ENCODE data around the gene PRICKLE3. TPM values are rescaled to one million over a fixed set of nuclear protein-coding genes. Genes with fewer than 3 reads are reported as not detected.

PRICKLE3 gene
- total and polyA plus RNA-seq, 2 donors (not counting 1 experiment from before 2014, with no cell fraction given), result 2.7 to 7.4 TPM

DNA sequence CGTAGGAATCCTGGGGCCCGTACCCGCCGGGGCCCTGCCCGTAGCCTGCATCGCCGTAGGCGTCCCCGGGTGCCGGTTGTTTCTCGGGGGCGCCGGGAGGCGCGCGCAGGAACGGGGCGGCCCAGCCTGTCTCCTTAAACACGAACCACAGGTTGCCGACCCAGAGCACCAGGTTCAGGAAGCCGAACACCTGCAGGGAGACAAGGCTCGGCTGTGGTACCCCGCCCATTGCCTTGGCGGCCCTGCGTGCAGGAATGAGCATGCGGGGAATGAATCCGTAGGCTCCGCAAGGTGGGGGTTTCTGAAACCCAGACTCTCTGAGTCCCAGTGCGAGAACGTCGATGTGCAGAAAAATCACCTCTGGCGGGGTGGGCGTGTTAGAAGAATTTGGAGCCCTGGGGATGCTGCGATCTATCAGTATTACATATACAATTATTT lies 5.4 kb upstream of the PRICKLE3 start:
- no peaks in the 10 kb centered on the region for H3K27me3 ChIP-seq (ENCODE audit: control insufficient read depth, insufficient read depth, low read length)
- peak overlapping the region; percentile 50 for H3K9ac ChIP-seq (ENCODE audit: insufficient read depth, low read length)
- H4K20me1 ChIP-seq (ENCODE audit: control insufficient read depth, extremely low read depth, insufficient read depth, low read length), result no peaks in the 10 kb centered on the region
- H3K4me2 ChIP-seq (ENCODE audit: extremely low read depth, insufficient read depth, low read length), result peak overlapping the region; percentile 62
- no peaks in the 10 kb centered on the region for H3K79me2 ChIP-seq (ENCODE audit: control insufficient read depth, insufficient read depth, low read length)
- TF ChIP-seq, protein P1, sequence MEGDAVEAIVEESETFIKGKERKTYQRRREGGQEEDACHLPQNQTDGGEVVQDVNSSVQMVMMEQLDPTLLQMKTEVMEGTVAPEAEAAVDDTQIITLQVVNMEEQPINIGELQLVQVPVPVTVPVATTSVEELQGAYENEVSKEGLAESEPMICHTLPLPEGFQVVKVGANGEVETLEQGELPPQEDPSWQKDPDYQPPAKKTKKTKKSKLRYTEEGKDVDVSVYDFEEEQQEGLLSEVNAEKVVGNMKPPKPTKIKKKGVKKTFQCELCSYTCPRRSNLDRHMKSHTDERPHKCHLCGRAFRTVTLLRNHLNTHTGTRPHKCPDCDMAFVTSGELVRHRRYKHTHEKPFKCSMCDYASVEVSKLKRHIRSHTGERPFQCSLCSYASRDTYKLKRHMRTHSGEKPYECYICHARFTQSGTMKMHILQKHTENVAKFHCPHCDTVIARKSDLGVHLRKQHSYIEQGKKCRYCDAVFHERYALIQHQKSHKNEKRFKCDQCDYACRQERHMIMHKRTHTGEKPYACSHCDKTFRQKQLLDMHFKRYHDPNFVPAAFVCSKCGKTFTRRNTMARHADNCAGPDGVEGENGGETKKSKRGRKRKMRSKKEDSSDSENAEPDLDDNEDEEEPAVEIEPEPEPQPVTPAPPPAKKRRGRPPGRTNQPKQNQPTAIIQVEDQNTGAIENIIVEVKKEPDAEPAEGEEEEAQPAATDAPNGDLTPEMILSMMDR (conservative IDR thresholded peaks at IDR 0.05 in 1 of 2, IDR thresholded peaks at IDR 0.05 in 1 of 2; ENCODE audit: low read depth in 1 of 2, low read length in 2 of 2), result no peak
- no peak for TF ChIP-seq EZH2 (IDR thresholded peaks at IDR 0.05; ENCODE audit: low read length, missing control alignments)
- DNase-seq (ENCODE audit: low read depth in 2 of 2), result no peak
- H3K4me3 ChIP-seq (replicated peaks in 1 of 4; ENCODE audit: control extremely low read depth in 1 of 4, insufficient read depth in 1 of 4, low read depth in 3 of 4, low read length in 4 of 4), result peak overlapping the region; percentile 28 to 73 (median 63)
- no peak overlapping the region for H2AFZ ChIP-seq (ENCODE audit: low read length)
- no peaks in the 10 kb centered on the region for H3K36me3 ChIP-seq (ENCODE audit: control insufficient read depth, insufficient read depth, low read length)
- H3K4me1 ChIP-seq (ENCODE audit: control insufficient read depth, extremely low read depth, insufficient read depth, low read length), result no peaks in the 10 kb centered on the region
- peak overlapping the region; percentile 1 for H3K27ac ChIP-seq (ENCODE audit: insufficient read depth, low read length)
- no peaks in the 10 kb centered on the region for H3K9me3 ChIP-seq (ENCODE audit: control insufficient read depth, insufficient read depth, low read depth, low read length)

DNA sequence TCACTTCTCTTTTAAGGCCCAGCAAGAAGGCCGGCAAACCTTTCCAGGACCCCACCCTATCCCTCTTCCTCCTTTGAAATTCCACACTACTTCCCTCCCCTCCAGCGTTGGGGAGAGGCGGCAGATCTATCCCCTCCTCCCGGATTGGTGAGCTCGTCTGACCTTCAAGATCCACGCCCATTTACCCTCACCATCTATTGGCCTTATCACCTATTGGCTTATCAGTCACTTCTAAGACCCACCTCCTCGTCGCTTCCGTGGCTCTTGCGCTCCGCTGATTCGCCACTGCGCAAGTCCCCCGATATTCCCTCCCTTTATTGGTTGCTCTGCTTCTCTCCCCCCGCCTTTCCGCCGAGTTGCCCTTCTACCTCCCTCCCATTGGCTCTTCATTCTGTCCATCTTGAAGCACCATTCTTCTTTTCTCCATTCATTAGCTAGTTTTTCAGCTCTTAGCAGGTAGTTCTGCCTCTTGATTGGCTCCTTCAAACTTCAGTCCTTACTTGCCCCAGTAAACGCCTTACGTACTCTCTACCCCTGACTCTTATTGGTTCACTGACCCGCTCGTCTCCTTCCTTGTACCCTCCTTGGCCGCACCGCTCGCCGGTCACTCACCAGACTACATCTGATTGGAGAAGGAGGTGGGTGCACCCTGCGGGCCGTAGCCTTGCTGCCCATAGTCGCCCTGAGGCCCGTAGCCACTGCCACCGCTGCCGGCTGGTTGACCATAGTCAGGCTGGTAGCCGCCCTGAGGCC lies 4.8 kb upstream of the PRICKLE3 start:
- Histone ChIP-seq H3K4me2 (ENCODE audit: extremely low read depth, insufficient read depth, low read length) (no peak overlapping the region), H3K4me1 (ENCODE audit: control insufficient read depth, extremely low read depth, insufficient read depth, low read length) (no peaks in the 10 kb centered on the region), H3K9me3 (ENCODE audit: control insufficient read depth, insufficient read depth, low read depth, low read length) (no peaks in the 10 kb centered on the region), H3K36me3 (ENCODE audit: control insufficient read depth, insufficient read depth, low read length) (no peaks in the 10 kb centered on the region), H3K79me2 (ENCODE audit: control insufficient read depth, insufficient read depth, low read length) (no peaks in the 10 kb centered on the region), H3K27me3 (ENCODE audit: control insufficient read depth, insufficient read depth, low read length) (no peaks in the 10 kb centered on the region), H3K4me3 (replicated peaks in 1 of 4; ENCODE audit: control extremely low read depth in 1 of 4, insufficient read depth in 1 of 4, low read depth in 3 of 4, low read length in 4 of 4) (peak overlapping the region; percentile 28 to 73 (median 63)), H4K20me1 (ENCODE audit: control insufficient read depth, extremely low read depth, insufficient read depth, low read length) (no peaks in the 10 kb centered on the region), H2AFZ (ENCODE audit: low read length) (no peak overlapping the region), H3K9ac (ENCODE audit: insufficient read depth, low read length) (peak overlapping the region; percentile 50), H3K27ac (ENCODE audit: insufficient read depth, low read length) (peak overlapping the region; percentile 43)
- no peak for TF ChIP-seq EZH2 (IDR thresholded peaks at IDR 0.05; ENCODE audit: low read length, missing control alignments)
- TF ChIP-seq, protein P1 (conservative IDR thresholded peaks at IDR 0.05 in 1 of 2, IDR thresholded peaks at IDR 0.05 in 1 of 2; ENCODE audit: low read depth in 1 of 2, low read length in 2 of 2), result no peak
- DNase-seq (ENCODE audit: low read depth in 2 of 2), result peak; percentile 100

DNA sequence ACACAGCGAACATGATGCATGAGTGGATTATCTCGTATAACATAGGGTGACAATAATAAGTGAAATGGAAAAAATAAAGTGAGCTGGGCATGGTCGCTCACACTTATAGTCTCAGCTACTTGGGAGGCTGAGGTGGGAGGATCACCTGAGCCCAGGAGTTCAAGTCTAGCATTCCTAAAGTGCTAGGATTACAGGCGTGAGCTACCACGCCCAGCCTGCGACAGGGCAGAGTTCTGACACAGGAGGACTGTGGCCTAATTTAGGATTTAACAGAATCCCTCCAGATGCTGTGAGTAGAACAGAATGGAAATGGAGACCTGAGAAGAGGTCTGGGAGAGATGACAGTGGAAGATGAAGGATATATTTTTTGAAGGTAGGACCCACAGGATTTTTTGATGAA lies 3.4 kb upstream of the PRICKLE3 start:
- Histone ChIP-seq H4K20me1 (ENCODE audit: control insufficient read depth, extremely low read depth, insufficient read depth, low read length) (no peaks in the 10 kb centered on the region), H3K79me2 (ENCODE audit: control insufficient read depth, insufficient read depth, low read length) (no peaks in the 10 kb centered on the region), H3K27ac (ENCODE audit: insufficient read depth, low read length) (no peak overlapping the region), H3K4me2 (ENCODE audit: extremely low read depth, insufficient read depth, low read length) (no peak overlapping the region), H3K4me3 (replicated peaks in 1 of 4; ENCODE audit: control extremely low read depth in 1 of 4, insufficient read depth in 1 of 4, low read depth in 3 of 4, low read length in 4 of 4) (peak overlapping the region in 1 of 4 experiments; percentile 4), H2AFZ (ENCODE audit: low read length) (no peak overlapping the region), H3K36me3 (ENCODE audit: control insufficient read depth, insufficient read depth, low read length) (no peaks in the 10 kb centered on the region), H3K9ac (ENCODE audit: insufficient read depth, low read length) (no peak overlapping the region), H3K27me3 (ENCODE audit: control insufficient read depth, insufficient read depth, low read length) (no peaks in the 10 kb centered on the region), H3K4me1 (ENCODE audit: control insufficient read depth, extremely low read depth, insufficient read depth, low read length) (no peaks in the 10 kb centered on the region), H3K9me3 (ENCODE audit: control insufficient read depth, insufficient read depth, low read depth, low read length) (no peaks in the 10 kb centered on the region)
- TF ChIP-seq EZH2 (IDR thresholded peaks at IDR 0.05; ENCODE audit: low read length, missing control alignments), result no peak
- TF ChIP-seq, protein P1 (conservative IDR thresholded peaks at IDR 0.05 in 1 of 2, IDR thresholded peaks at IDR 0.05 in 1 of 2; ENCODE audit: low read depth in 1 of 2, low read length in 2 of 2), result no peak
- DNase-seq (ENCODE audit: low read depth in 2 of 2), result no peak

Data from fibroblast of lung (primary cell).